CD4-positive, alpha-beta T cell treated with Interleukin-6 at 100 ng/mL for 8 hours (primary cell): Measurements from ENCODE around the gene TNPO3.

ENCODE experiments used
- DNase-seq: peaks from one replicate; pipeline ENCODE4 v3.0.0-alpha.2; 2020; ENCODE audit warnings: mixed read lengths, low spot score

Gene TNPO3

DNA sequence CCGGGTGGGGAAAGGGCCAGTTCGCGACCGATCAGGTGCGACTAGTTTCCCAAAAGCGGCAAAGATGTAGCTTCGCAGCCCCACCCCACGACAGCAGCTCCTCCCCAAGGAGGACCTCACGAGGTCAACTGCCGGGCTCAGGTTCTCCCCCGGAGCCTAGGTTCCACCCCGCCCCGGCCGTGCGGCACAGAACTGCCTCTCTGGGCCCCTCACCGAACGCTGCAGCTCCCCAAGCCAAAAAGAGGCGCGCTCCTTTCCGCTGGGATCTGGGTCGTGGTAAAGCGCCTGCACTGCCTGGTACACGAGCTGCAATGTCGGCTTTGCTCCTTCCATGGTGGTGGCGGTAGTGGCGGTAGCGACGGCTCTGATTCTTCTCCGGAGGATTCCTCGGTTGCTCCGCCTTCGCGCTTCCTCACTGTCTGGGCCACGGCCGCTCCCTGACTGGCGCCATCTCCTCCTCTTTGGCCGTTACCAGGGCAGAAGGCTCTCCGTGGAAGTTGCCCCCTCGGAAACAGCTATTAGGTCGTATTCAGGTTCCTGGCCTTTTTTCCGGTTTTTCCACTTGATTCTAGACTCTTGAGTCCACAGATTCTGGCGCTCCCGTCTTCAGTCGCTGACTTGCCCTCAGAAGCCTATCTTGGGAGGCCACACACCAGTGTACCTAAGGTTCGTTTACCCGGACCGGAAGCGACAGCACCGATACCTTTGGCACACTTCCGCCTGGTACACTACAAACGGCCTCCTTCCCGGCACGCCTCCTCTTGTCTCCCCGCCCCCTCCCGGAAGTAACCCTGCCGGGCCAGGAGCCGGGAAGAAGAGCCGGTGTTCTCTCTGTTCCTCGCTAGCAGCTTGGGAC, at the start of gene TNPO3:
TSS of gene TNPO3 (minus strand) at position 674 of the 856 bp plus-strand sequence. CDS start at position 333, 341 bp downstream.
- DNase-seq = peak; percentile 88

DNA sequence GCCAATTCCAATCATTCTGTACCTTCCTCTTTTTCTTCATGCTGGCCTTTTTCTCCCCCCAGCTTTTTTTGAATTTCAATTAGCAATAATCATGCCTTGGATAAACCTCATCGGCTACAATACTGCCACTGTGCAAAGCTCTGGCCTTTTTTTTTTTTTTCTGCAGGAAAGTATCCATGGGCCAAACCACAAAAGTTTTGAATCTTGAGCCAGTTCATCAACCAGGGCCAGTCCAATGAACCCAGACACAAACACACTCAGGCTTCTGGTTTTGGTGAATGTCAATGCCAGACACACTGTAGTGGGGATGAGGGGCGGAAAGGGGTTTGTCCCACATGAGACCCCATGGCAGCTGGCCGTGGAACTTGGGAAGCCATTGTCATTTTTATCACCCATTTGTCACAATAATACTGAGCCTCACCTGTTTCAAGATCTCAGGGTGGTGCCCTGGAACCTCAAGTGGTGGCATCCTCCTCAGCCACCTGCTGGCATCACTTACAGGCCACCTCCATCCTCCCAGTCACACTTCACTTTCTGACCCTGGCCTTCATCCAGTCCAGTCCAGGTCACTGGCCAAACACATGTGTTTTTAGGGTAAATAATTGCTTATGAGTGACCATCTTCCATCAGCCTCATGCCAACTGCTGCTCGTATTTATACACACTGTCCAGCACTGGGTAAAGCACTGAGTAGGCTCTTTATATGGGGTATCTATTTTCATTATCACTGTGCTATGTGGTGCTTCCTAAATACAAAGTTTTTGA, 48.8 kb upstream of the TNPO3 start:
- DNase-seq = no peak

DNA sequence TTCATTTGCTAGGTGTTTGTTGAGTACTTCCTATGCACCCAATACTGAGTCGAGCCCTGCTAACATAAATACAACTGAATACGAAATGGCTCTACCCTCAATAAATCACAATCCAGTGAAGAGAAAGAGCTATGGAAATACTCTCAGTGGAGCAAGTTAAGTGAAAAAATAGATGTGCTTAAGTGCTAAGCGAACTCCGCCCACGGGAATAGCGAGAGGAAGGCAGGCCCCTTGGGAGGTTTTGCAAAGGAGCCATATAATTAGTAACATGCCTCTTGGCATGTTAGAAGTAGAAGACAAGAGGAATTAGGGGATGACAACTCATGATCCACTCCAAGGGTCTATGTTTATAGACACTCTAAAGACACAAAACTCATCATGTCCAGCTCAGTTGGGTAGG, 46.8 kb upstream of the TNPO3 start:
- no peak for DNase-seq

DNA sequence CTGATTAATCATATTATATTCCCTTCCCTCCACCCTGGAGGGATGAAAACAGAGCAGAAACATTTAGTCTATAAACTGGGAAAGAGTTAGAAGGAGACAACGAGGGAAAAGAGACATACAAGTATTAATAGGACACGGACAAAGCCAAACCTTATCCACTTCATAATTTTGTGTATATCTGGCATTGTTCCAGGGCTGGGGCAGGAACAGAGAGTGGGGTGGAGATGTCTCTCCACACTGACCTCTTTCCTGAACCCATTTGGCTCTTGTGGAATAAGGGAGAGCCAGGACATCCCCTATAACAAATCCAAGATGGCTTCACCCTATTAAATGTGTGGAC, 45.9 kb upstream of the TNPO3 start:
- DNase-seq = no peak

DNA sequence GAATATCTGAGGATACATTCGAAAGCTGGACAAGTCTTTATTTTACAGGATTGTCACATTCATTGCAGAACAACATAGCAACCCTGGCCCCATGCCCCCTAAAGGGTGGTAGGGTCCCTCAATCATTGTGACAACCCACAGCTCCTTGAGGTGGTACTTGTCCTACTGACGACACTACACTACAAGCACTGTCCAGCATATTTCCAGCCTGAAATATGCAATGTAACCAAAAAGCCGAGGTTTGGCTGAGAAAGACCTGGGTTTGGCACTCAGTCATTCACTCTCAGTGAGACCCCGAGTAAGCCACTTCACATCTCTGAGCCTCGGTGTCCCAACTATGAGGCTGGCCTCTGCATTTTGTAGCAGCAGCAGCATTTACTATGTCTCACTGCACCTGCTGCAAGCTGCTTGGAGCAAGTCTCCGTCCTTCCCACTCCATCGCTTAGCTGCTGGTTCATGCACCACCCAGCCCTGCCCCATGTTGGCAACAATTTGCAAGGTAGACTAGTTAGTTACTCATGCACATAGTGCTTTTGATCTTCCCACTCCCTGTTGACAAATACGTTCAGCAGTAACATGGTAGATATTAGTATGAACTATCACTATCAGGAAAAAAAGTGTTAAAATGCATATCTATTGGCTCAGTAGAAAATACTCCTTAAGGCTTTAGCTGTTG, 43.6 kb upstream of the TNPO3 start:
- no peak for DNase-seq

DNA sequence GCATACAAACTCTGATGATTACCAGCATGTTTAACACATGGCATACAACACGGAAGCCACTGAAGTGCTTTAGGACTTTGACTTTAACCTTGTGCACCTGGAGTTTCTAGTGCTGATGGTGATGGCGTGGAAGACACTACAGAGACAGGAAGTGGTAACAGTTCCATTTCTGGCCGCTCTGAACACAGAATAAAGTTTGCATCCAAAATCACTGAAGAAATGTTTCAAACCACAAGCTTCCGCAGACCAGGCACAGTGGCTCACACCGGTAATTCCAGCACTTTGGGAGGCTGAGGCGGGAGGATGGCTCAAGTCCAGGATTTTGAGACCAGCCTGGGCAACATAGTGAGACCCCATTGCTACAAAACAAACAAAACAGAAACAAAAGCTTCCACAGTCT, 40.3 kb upstream of the TNPO3 start:
- peak; percentile 39 for DNase-seq

DNA sequence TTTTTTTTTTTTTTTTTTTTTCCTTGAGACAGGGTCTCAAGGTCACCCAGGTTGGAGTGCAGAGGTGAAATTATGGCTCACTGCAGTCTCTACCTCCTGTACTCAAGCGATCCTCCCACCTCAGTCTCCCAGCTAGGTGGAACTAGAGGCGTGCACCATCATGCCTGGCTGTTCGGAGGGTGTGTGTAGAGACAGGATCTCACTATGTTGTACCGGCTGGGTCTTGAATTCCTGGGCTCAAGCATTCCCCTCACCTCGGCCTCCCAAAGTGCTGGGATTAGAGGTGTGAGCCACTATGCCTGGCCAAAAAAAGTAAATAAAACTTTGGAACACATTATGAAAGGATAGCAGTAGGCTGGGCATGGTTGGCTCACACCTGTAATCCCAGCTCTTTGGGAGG, 39.6 kb upstream of the TNPO3 start:
- DNase-seq = no peak

DNA sequence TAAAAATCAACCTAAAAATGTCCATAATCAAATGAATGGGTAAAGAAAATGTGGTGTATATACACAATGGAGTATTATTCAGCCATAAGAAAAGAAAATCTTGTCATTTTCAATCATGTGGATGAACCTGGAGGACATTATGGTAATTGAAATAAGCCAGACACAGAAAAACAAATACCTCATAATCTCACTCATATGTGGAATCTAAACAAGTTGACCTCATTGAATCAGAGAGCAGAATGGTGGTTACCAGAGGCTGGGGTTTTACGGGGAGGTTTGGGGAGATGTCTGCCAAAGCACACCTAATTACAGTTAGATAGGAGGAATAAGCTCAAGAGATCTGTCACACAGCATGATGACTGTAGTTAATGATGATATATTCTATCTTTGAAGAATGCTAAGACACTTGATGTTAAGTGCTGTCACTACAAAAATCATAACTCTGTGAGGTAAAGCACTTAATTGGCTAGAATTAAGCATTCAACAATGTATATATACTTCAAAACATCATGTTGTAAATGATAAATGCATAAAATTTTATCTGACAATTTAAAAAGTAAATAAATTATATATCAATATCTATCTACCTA, 39.1 kb upstream of the TNPO3 start:
- DNase-seq = no peak

DNA sequence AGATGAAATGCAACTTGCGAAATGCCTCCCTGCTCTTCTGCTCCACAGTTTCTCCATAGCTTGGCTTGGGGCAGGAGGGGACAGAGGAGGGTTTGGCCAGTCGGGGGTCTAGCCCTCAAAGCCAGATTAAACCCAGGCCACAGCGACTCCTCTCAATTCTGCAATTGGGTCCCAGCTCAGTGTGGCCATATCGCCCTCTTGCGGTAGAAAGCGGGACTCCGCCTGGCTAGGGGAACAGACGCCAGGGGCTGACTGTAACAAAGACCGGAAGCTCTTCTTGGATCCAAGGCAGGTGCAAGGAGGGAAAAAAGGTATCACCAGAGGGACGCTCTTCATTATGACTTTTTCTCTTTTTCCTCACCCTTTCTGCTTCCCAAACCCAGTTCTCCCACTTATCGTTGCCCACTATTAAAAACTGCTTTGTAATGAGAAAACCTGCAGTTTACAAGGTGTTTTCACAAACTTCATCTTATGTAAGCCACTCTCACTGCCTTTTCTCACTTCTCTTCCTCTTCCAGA, 36.6 kb upstream of the TNPO3 start:
- peak; percentile 76 for DNase-seq

DNA sequence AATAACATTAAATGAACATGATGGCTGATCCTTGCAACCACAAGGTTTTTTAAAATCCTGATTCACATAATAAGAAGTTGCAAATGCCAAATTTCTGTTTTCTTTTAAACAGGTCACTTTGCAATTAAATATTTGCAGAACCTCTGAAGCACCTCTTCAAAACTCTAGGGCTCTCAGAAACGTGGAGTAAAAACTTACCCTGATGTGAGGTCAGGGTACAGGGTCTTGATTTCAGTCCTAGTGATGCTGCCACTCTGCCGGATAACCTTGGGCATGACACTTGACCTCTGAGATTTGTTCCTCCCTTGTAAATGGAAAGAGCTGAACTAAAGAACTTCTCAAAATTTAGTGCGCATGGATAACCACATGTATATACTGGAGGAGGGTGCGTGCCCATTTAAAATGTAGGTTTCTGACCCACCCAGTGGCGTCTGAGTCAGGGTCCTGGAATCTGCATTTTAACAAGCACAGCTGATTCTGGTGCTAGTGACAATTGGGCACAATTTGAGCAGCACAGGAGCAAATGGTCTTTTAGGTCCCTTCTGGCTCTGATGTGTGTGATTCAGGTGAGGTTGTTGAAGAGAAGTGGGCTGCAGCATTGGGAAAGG, 35.5 kb upstream of the TNPO3 start:
- no peak for DNase-seq

DNA sequence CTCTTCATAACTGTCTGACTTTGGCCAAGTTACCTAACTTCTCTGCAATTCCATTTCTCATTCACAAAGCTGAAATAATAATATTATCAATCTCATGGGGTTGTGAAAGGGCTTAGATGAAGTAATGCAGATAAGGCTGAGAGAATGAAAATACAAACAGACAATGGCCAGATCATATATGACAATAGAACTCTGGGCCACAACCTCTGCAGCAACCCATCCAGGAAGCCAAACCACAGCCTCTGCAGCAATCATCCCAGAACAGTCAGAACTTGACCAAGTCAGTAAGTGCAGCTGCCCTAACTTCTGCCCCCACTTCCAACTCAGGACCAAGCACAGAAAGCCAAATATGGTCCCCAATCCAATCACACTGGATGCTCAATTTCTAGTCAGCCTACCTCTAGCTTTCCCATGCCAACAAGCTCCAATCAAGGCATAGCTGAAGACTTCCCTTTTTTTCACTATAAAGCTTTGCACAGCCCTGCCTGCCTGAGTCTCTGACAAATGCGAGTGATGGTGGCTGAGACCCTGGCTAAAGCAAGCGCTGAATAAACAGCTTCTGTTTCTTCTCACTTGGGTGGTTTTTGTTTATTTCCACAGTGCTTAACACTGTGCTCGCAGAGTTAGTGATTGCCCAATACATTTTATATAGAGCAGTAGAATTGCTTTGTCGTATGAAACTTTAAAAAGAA, 34.8 kb upstream of the TNPO3 start:
- DNase-seq = no peak

DNA sequence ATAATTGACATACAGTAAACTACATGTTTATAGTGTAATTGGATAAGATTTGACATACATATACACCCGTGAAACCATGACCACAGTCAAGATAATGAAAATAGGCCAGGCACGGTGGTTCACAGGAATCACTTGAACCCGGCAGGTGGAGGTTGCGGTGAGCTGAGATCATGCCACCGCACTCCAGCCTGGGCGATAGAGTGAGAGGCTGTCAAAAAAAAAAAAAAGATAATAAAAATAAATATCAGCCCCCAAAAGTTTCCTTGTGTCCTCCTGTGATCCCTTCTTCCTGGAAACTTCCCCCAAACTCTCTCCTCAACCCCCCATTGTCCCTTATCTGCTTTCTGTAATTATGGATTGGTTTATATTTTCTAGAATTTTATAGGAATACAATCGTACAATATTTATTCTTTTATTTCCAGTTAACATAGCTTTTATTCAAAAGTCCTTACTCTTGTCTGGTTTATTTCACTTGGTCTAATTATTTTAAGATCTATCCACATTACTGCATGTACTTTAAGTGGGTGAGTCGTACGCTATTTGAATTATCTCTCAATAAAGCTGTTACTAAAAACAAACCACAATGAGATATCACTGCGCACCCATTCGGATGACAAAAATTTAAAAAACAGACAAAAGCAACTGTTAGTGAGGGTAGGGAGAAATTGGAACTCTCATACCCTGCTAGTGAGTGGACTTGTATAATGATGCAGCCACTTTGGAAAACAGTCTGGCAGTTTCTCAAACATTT, 30.1 kb upstream of the TNPO3 start:
- DNase-seq = no peak

DNA sequence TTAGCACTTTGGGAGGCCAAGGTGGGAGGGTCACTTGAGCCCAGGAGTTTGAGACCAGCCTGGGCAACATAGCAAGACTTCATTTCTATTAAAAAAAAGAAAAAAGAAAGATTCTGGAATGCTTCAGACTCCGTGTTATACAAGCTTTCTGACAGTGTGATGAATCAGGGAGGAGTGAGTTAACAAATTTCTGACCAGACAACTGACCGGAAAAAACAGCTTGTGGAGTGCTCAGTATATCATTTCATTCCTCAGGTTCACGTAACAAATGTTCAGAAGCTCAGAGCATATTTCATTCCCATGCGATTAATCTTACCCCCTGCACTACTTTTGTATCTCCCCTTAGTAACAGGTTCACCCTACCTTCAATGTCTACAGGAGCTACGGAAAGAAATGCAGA, 28.6 kb upstream of the TNPO3 start:
- DNase-seq = no peak

DNA sequence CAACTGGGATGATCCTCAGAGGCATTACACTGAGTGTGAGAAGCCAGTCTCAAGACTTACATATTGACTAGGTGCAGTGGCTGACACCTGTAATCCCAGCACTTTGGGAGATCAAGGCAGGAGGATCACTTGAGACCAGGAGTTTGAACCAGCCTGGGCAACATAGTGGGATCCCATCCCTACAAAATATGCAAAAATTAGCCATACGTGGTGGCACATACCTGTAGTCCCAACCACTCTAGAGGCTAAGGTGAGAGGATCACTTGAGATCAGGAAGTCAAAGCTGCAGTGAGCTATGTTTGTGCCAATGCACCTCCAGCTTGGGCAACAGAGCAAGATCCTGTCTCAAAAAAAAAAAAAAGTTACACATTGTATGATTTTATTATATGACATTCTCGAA, 23.5 kb upstream of the TNPO3 start:
- DNase-seq = no peak

DNA sequence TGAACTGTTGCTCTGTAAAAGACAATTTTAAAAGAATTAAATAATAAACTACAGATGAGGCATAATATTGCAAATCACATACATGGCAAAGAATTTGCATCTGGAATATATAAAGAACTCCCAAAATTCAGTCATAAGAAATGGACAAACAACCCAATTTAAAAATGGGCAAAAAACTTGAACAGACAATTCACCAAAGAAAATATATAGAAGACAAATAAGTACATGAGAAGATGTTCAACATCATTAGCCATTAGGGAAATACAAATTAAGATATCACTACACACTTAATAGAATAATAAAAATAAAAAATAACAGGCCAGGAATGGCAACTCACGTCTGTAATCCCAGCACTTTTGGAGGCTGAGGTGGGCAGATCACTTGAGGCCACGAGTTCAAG, 22.0 kb upstream of the TNPO3 start:
- no peak for DNase-seq

DNA sequence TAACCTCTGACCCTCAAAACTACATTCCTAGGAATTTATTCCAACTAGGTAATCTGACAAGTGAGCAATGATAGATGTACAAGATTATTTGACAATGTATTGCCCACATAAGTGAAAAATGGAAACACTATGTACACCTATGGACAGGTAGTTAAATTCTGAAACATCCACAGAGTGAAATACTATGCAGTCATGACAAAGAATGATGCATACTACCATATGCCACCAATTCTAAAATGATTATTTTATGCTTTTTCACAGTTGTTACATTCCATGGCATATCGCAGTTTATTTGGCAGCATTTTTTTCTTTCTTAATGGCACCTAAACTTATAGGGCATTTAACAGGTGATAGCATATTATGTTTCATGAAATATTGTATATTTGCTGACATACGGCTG, 20.1 kb upstream of the TNPO3 start:
- DNase-seq = no peak

DNA sequence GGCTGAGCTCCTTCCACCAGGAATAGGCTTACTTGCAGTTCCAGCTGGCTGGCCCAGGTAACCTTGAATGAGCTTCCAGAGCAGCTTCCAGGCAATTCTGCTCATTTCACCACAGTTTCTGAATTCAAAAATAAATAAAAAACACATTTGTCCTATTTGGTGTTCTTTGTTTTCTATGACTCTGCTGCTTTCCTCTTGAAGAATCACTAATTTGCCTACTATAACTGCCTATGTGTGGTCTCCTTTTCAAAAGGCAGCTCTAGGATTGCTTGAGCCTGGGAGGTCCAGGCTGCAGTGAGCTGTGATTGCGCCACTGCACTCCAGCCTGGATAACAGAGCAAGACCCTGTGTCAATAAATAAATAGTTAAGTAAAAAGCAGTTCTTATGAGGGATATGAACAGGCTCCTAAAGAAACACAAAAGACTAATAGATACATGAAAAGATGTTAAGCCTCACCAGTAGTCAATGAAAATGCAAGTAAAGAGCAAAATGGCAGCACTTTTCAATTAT, 19.5 kb upstream of the TNPO3 start:
- no peak for DNase-seq

DNA sequence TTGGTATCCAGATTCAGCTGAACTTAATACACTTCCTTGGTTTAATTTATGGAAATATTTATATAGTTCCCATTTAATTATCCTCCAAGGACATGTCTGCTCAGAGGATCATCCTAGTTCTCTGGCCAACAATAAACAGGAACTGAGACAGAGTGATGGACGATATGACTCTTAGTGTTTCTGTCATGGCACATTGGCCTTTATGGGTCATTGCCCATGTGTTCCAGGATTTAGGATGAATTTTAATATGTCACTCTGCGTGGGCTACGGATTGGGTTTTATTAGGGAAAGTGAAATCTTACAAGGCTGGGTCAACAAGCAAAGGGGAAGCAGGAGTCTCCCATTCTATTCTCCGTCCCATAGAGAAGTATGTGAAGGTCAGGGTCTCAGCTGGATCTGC, 18.8 kb upstream of the TNPO3 start:
- no peak for DNase-seq

DNA sequence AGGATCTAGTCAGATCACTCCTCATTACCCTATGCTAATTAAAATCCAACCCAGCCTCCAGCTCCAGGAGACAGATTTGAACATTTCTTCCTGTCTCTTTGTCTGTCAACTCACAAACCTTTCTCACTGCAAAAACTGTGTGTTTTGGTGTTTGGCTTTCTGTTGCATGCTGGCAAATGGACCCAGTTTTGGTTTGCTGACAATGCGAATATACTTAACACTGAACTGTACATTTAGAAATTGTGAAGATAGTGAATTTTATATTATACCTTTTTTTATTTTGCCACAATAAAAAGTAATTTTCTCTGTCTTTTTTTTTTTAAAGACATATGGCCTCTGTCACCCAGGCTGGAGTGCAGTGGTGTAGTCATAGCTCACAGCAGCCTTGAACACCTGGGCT, 18.3 kb upstream of the TNPO3 start:
- no peak for DNase-seq

DNA sequence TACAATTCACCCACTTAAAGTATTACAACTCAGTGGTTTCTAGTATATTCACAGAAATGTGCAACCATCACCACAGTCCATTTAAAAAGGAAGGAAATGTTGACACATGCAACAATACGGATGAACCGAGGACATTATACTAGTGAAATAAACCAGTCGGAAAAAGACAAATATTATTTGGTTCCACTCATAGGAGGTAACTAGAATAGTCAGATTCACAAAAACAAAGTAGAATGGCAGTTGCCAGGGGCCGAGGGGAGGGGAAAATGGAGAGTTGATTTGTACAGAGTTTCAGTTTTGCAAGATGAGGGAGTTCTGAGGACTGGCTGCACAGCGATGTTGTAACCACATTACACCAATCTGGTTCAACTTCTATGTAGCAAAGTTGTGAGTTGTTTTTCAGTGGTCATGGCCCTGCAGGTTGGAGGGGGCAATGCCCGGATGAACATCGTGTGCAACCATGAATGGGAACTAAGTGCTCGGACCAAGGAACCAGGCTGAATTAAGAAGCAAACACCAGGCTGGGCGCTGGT, 17.6 kb upstream of the TNPO3 start:
- DNase-seq = no peak
